ENCODE data around the gene SELENOM.

- TF ChIP-seq CTCF (IDR thresholded peaks at IDR 0.05; ENCODE audit: low read length) = no peak
- no peak for TF ChIP-seq EZH2phosphoT487 (IDR thresholded peaks at IDR 0.05; ENCODE audit: low read length)
- TF ChIP-seq EZH2 (optimal IDR thresholded peaks at IDR 0.05; ENCODE audit: low read depth, low read length) = no peak
These were observed 18.3 kb upstream of the SELENOM start for GRCh38 chr22:31125521-31126117.
